ENCODE measurements around the gene TPK1.

Gene TPK1

GRCh38 chr7:144545330-144545729, 290.5 kb downstream of the TPK1 start:
- Histone ChIP-seq H3K27me3 (ENCODE audit: control insufficient read depth, insufficient read depth, low read length) (no peaks in the 10 kb centered on the region), H2AFZ (no peak overlapping the region), H3K4me1 (no peaks in the 10 kb centered on the region), H3K9me3 (ENCODE audit: control insufficient read depth, low read length) (no peaks in the 10 kb centered on the region), H3K79me2 (no peaks in the 10 kb centered on the region), H3K36me3 (ENCODE audit: control insufficient read depth, insufficient read depth, low read length) (no peaks in the 10 kb centered on the region), H3K9ac (no peak overlapping the region), H3K27ac (no peak overlapping the region), H3K4me3 (ENCODE audit: low read depth, low read length) (no peak overlapping the region), H3K4me2 (ENCODE audit: low read length) (no peak overlapping the region)
- TF ChIP-seq CTCF (IDR thresholded peaks at IDR 0.05) = no peak

- no peak overlapping the region for H3K4me3 ChIP-seq (ENCODE audit: low read depth, low read length)
- no peaks in the 10 kb centered on the region for H3K4me1 ChIP-seq
- H2AFZ ChIP-seq = no peak overlapping the region
- no peaks in the 10 kb centered on the region for H3K36me3 ChIP-seq (ENCODE audit: control insufficient read depth, insufficient read depth, low read length)
- TF ChIP-seq CTCF (IDR thresholded peaks at IDR 0.05) = no peak
- no peak overlapping the region for H3K9ac ChIP-seq
- no peaks in the 10 kb centered on the region for H3K9me3 ChIP-seq (ENCODE audit: control insufficient read depth, low read length)
- no peaks in the 10 kb centered on the region for H3K27me3 ChIP-seq (ENCODE audit: control insufficient read depth, insufficient read depth, low read length)
- H3K4me2 ChIP-seq (ENCODE audit: low read length) = no peak overlapping the region
- H3K27ac ChIP-seq = no peak overlapping the region
- H3K79me2 ChIP-seq = no peaks in the 10 kb centered on the region
Measured at GRCh38 chr7:144534655-144535395, 301.0 kb downstream of the TPK1 start.

DNA sequence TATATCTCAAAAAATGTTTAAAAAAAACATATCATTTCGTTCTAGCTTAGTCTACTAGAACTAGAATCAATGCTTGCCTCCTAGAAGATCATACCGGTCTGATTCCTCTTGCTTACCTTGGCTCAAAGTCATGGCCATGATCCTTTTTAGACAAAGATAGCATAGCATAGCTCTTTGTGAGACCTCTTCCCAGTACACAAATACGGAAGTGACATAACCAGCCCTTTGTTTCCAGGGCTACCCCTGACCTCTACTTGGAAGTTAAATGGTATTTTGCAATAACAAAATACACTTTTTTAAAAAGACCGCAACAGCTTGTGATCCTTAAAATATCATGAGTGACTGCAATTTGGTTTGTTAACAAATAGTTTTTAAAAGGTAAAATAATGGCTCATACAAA, 301.7 kb downstream of the TPK1 start:
- Histone ChIP-seq H3K9ac (no peak overlapping the region), H3K4me2 (ENCODE audit: low read length) (no peak overlapping the region), H3K9me3 (ENCODE audit: control insufficient read depth, low read length) (no peaks in the 10 kb centered on the region), H3K4me1 (no peaks in the 10 kb centered on the region), H3K27me3 (ENCODE audit: control insufficient read depth, insufficient read depth, low read length) (no peaks in the 10 kb centered on the region), H3K36me3 (ENCODE audit: control insufficient read depth, insufficient read depth, low read length) (no peaks in the 10 kb centered on the region), H3K4me3 (ENCODE audit: low read depth, low read length) (no peak overlapping the region), H3K27ac (no peak overlapping the region), H3K79me2 (no peaks in the 10 kb centered on the region), H2AFZ (no peak overlapping the region)
- no peak for TF ChIP-seq CTCF (IDR thresholded peaks at IDR 0.05)

GRCh38 chr7:144531181-144531580, 304.7 kb downstream of the TPK1 start:
- Histone ChIP-seq H3K27ac (no peak overlapping the region), H2AFZ (no peak overlapping the region), H3K9ac (no peak overlapping the region), H3K4me3 (ENCODE audit: low read depth, low read length) (no peak overlapping the region), H3K4me2 (ENCODE audit: low read length) (no peak overlapping the region), H3K79me2 (no peaks in the 10 kb centered on the region), H3K4me1 (no peaks in the 10 kb centered on the region), H3K27me3 (ENCODE audit: control insufficient read depth, insufficient read depth, low read length) (no peaks in the 10 kb centered on the region), H3K36me3 (ENCODE audit: control insufficient read depth, insufficient read depth, low read length) (no peaks in the 10 kb centered on the region), H3K9me3 (ENCODE audit: control insufficient read depth, low read length) (no peaks in the 10 kb centered on the region)
- TF ChIP-seq CTCF (IDR thresholded peaks at IDR 0.05) = no peak
